ENCODE measurements around the gene SETD3. TPM values are rescaled to one million over a fixed set of nuclear protein-coding genes. Genes with fewer than 3 reads are reported as not detected.

Gene SETD3
- total and polyA plus RNA-seq, 4 donors = 36.4 to 60.9 (median 49.7) TPM

GRCh38 chr14:99460793-99461192 lies 19.9 kb downstream of the SETD3 start:
- TF ChIP-seq CTCF (IDR thresholded peaks at IDR 0.05; ENCODE audit: control extremely low read depth, extremely low read depth) = no peak
- Histone ChIP-seq H3K4me3 (no peak overlapping the region), H3K9ac (ENCODE audit: insufficient read depth in 1 of 2, low read length in 2 of 2) (no peak overlapping the region), H3K4me1 (ENCODE audit: control insufficient read depth in 5 of 5, insufficient read depth in 5 of 5, low read length in 5 of 5) (no peaks in the 10 kb centered on the region), H3K36me3 (ENCODE audit: control insufficient read depth in 4 of 4, insufficient read depth in 4 of 4, low read length in 4 of 4) (peaks cover 24 to 33% (median 29%) of the 10 kb centered on the region in 4 donors), H3K27me3 (ENCODE audit: control insufficient read depth in 3 of 3, insufficient read depth in 3 of 3, low read length in 2 of 3) (no peaks in the 10 kb centered on the region), H3K27ac (ENCODE audit: low read depth in 1 of 2, low read length in 1 of 2) (no peak overlapping the region), H3K9me3 (ENCODE audit: control insufficient read depth in 4 of 4, insufficient read depth in 3 of 4, low read length in 3 of 4) (no peaks in the 10 kb centered on the region)
- no peak for DNase-seq
- WGBS, 2 donors = 94 to 96% methylated on average over 3 of the region's 3 CpGs
- no peak for ATAC-seq (ENCODE audit: insufficient read depth, low FRiP score)

GRCh38 chr14:99459481-99460100 lies 21.1 kb downstream of the SETD3 start:
- no peak for DNase-seq
- no peak for TF ChIP-seq CTCF (IDR thresholded peaks at IDR 0.05; ENCODE audit: control extremely low read depth, extremely low read depth)
- Histone ChIP-seq H3K27ac (ENCODE audit: low read depth in 1 of 2, low read length in 1 of 2) (no peak overlapping the region), H3K9me3 (ENCODE audit: control insufficient read depth in 4 of 4, insufficient read depth in 3 of 4, low read length in 3 of 4) (no peaks in the 10 kb centered on the region), H3K9ac (ENCODE audit: insufficient read depth in 1 of 2, low read length in 2 of 2) (no peak overlapping the region), H3K36me3 (ENCODE audit: control insufficient read depth in 4 of 4, insufficient read depth in 4 of 4, low read length in 4 of 4) (peaks cover 25 to 32% (median 30%) of the 10 kb centered on the region in 4 donors), H3K4me1 (ENCODE audit: control insufficient read depth in 5 of 5, insufficient read depth in 5 of 5, low read length in 5 of 5) (no peaks in the 10 kb centered on the region), H3K4me3 (no peak overlapping the region), H3K27me3 (ENCODE audit: control insufficient read depth in 3 of 3, insufficient read depth in 3 of 3, low read length in 2 of 3) (no peaks in the 10 kb centered on the region)
- ATAC-seq (ENCODE audit: insufficient read depth, low FRiP score) = no peak
- 90 to 93% methylated on average over 5 of the region's 5 CpGs for WGBS, 2 donors

GRCh38 chr14:99454246-99454645 lies 26.4 kb downstream of the SETD3 start:
- Histone ChIP-seq H3K9ac (ENCODE audit: insufficient read depth in 1 of 2, low read length in 2 of 2) (no peak overlapping the region), H3K36me3 (ENCODE audit: control insufficient read depth in 4 of 4, insufficient read depth in 4 of 4, low read length in 4 of 4) (peaks cover 18 to 29% (median 24%) of the 10 kb centered on the region in 4 donors), H3K4me1 (ENCODE audit: control insufficient read depth in 5 of 5, insufficient read depth in 5 of 5, low read length in 5 of 5) (no peaks in the 10 kb centered on the region), H3K4me3 (no peak overlapping the region), H3K27ac (ENCODE audit: low read depth in 1 of 2, low read length in 1 of 2) (no peak overlapping the region), H3K27me3 (ENCODE audit: control insufficient read depth in 3 of 3, insufficient read depth in 3 of 3, low read length in 2 of 3) (no peaks in the 10 kb centered on the region), H3K9me3 (ENCODE audit: control insufficient read depth in 4 of 4, insufficient read depth in 3 of 4, low read length in 3 of 4) (no peaks in the 10 kb centered on the region)
- WGBS, 2 donors = 62 to 83% methylated on average over 3 of the region's 3 CpGs
- no peak for TF ChIP-seq CTCF (IDR thresholded peaks at IDR 0.05; ENCODE audit: control extremely low read depth, extremely low read depth)
- ATAC-seq (ENCODE audit: insufficient read depth, low FRiP score) (no peak), DNase-seq (no peak)

- no peaks in the 10 kb centered on the region for H3K27me3 ChIP-seq (ENCODE audit: control insufficient read depth in 3 of 3, insufficient read depth in 3 of 3, low read length in 2 of 3)
- H3K4me1 ChIP-seq (ENCODE audit: control insufficient read depth in 5 of 5, insufficient read depth in 5 of 5, low read length in 5 of 5) = no peaks in the 10 kb centered on the region
- H3K9ac ChIP-seq (ENCODE audit: insufficient read depth in 1 of 2, low read length in 2 of 2) = no peak overlapping the region
- H3K36me3 ChIP-seq (ENCODE audit: control insufficient read depth in 4 of 4, insufficient read depth in 4 of 4, low read length in 4 of 4) = peaks cover 13 to 29% (median 26%) of the 10 kb centered on the region in 4 donors
- no peak overlapping the region for H3K4me3 ChIP-seq
- no peaks in the 10 kb centered on the region for H3K9me3 ChIP-seq (ENCODE audit: control insufficient read depth in 4 of 4, insufficient read depth in 3 of 4, low read length in 3 of 4)
- H3K27ac ChIP-seq (ENCODE audit: low read depth in 1 of 2, low read length in 1 of 2) = no peak overlapping the region
- ATAC-seq (ENCODE audit: insufficient read depth, low FRiP score) (no peak), DNase-seq (no peak)
- TF ChIP-seq CTCF (IDR thresholded peaks at IDR 0.05; ENCODE audit: control extremely low read depth, extremely low read depth) = no peak
- 81 to 87% methylated on average over 4 of the region's 4 CpGs for WGBS, 2 donors
Observed at GRCh38 chr14:99452968-99453367, 27.7 kb downstream of the SETD3 start.

Measured in lung (tissue), 12 donors.